Epidermal melanocyte (primary cell): Measurements from ENCODE around the gene HYAL3.

Source experiments
- DNase-seq: peaks from one replicate; pipeline ENCODE4 v3.0.0; 2011; ENCODE audit warnings: low spot score; ENCODE audit not compliant: insufficient read length

The HYAL3 gene

GRCh38 chr3:50330330-50330729, 31.1 kb upstream of the HYAL3 start:
- DNase-seq, result no peak

- DNase-seq, result peak; percentile 99
Measured at GRCh38 chr3:50327943-50328691, 28.9 kb upstream of the HYAL3 start, which contains the start of gene TUSC2. TUSC2 (minus strand) TSS chr3:50328223; CDS start chr3:50328099, 124 bp downstream.

- DNase-seq, result no peak
Measured at GRCh38 chr3:50327129-50327528, 27.9 kb upstream of the HYAL3 start.

GRCh38 chr3:50326182-50326541, 27.0 kb upstream of the HYAL3 start:
- DNase-seq, result no peak

GRCh38 chr3:50325497-50326181, 26.4 kb upstream of the HYAL3 start:
- DNase-seq, result no peak

- no peak for DNase-seq
Measured at GRCh38 chr3:50325113-50325480, 25.9 kb upstream of the HYAL3 start.

GRCh38 chr3:50324351-50325112, 25.3 kb upstream of the HYAL3 start:
- peak; percentile 81 for DNase-seq

GRCh38 chr3:50323614-50324199, 24.5 kb upstream of the HYAL3 start:
- no peak for DNase-seq

GRCh38 chr3:50323092-50323600, 23.9 kb upstream of the HYAL3 start:
- no peak for DNase-seq

GRCh38 chr3:50322386-50323091, 23.3 kb upstream of the HYAL3 start, which contains the start of gene HYAL2:
HYAL2 (minus strand) TSS chr3:50322745; CDS start chr3:50320489, 2,256 bp downstream.
- no peak for DNase-seq

- no peak for DNase-seq
Measured at GRCh38 chr3:50322115-50322385, 22.8 kb upstream of the HYAL3 start.

- peak; percentile 80 for DNase-seq
Measured at GRCh38 chr3:50321336-50322114, 22.3 kb upstream of the HYAL3 start.

- peak; percentile 47 for DNase-seq
Measured at GRCh38 chr3:50320853-50321335, 21.7 kb upstream of the HYAL3 start.

- DNase-seq, result no peak
Measured at GRCh38 chr3:50319894-50320625, 20.9 kb upstream of the HYAL3 start.

GRCh38 chr3:50319181-50319893, 20.1 kb upstream of the HYAL3 start:
- no peak for DNase-seq

- DNase-seq, result no peak
Measured at GRCh38 chr3:50318615-50319014, 19.4 kb upstream of the HYAL3 start.

- no peak for DNase-seq
Measured at GRCh38 chr3:50318163-50318562, 19.0 kb upstream of the HYAL3 start.

- DNase-seq, result no peak
Measured at GRCh38 chr3:50317300-50317699, 18.1 kb upstream of the HYAL3 start.
